OCI-LY7 (cell line): ENCODE data around the gene MIOX. TPM values are rescaled to one million over a fixed set of nuclear protein-coding genes. Genes with fewer than 3 reads are reported as not detected.

Source experiments
- Bru-seq: library from RNA; stranded (reverse); fragments of 400-500 nt; gene quantifications from one replicate; lab custom pipeline; 2021; lab: Mats Ljungman, UMichigan
- BruChase-seq, 2 experiments: library from RNA; stranded (reverse); fragments of 400-500 nt; gene quantifications; one replicate each; lab custom pipeline; 2021; lab: Mats Ljungman, UMichigan
- BruUV-seq: library from RNA; stranded (reverse); fragments of 400-500 nt; replicated peaks from 2 replicates; lab custom pipeline; 2021; lab: Mats Ljungman, UMichigan
- CTCF ChIA-PET: fragments of 300-600 bp; sonication (Branson Sonifier 250); formaldehyde crosslinking; loops from one replicate; lab custom pipeline; 2022; ENCODE audit warnings: antibody characterized with exemption; ENCODE audit not compliant: unreplicated experiment; lab: Charles Lee
- POLR2A ChIA-PET: fragments of 300-600 bp; sonication (Branson Sonifier 250); formaldehyde crosslinking; loops from one replicate; lab custom pipeline; 2022; ENCODE audit warnings: antibody characterized with exemption; lab: Charles Lee
- DNase-seq: peaks from one replicate; pipeline ENCODE4 v3.0.0-alpha.2; 2015; ENCODE audit warnings: low spot score
- H2AFZ ChIP-seq: fragments of 200-600 bp; sonication (generic), shearing (Covaris generic); 2 replicates; pipeline ENCODE4 v1.6.1; 2014; ENCODE audit warnings: mild to moderate bottlenecking, antibody characterized with exemption, low read length, moderate library complexity
- H3K27ac ChIP-seq: fragments of 200-600 bp; sonication (generic); 2 replicates; pipeline ENCODE4 v1.5.1; 2014; ENCODE audit warnings: mixed run types, low read depth, mild to moderate bottlenecking, moderate library complexity, low read length, inconsistent platforms; ENCODE audit not compliant: poor library complexity, severe bottlenecking
- H3K36me3 ChIP-seq: fragments of 200-600 bp; sonication (generic); 2 replicates; pipeline ENCODE4 v1.6.1; 2014; ENCODE audit warnings: mild to moderate bottlenecking, antibody characterized with exemption, low read length, moderate library complexity, mixed read lengths; ENCODE audit not compliant: insufficient read depth
- H3K4me1 ChIP-seq: fragments of 200-600 bp; sonication (generic); 2 replicates; pipeline ENCODE4 v1.5.1; 2014; ENCODE audit warnings: mild to moderate bottlenecking, low read length; ENCODE audit not compliant: insufficient read depth, poor library complexity, severe bottlenecking
- H3K4me2 ChIP-seq: fragments of 200-600 bp; sonication (generic); 2 replicates; pipeline ENCODE4 v1.6.1; 2014; ENCODE audit warnings: mild to moderate bottlenecking, low read length
- H3K4me3 ChIP-seq: fragments of 200-600 bp; sonication (generic); 2 replicates; pipeline ENCODE4 v1.5.1; 2014; ENCODE audit warnings: mild to moderate bottlenecking, low read depth, low read length; ENCODE audit not compliant: poor library complexity, severe bottlenecking
- H3K79me2 ChIP-seq: fragments of 200-600 bp; sonication (generic); 2 replicates; pipeline ENCODE4 v1.6.1; 2016; ENCODE audit warnings: low read depth, mild to moderate bottlenecking, low read length, moderate library complexity, mixed read lengths; ENCODE audit not compliant: insufficient read depth
- H3K9me2 ChIP-seq: fragments of 200-600 bp; sonication (generic); 2 replicates; pipeline ENCODE4 v1.6.1; 2016; ENCODE audit warnings: mild to moderate bottlenecking, low read length, mixed read lengths; ENCODE audit not compliant: insufficient read depth
- H3K9me3 ChIP-seq: fragments of 200-600 bp; sonication (generic); 2 replicates; pipeline ENCODE4 v1.6.1; 2014; ENCODE audit warnings: mild to moderate bottlenecking, mixed run types, low read length, mixed read lengths
- H4K20me1 ChIP-seq: fragments of 200-600 bp; sonication (generic); 2 replicates; pipeline ENCODE4 v1.6.1; 2014; ENCODE audit warnings: mild to moderate bottlenecking, antibody characterized with exemption, low read length, moderate library complexity, mixed read lengths; ENCODE audit not compliant: insufficient read depth
- EZH2phosphoT487 ChIP-seq: fragments of 200-600 bp; sonication (generic); IDR thresholded peaks from 2 replicates; pipeline ENCODE4 v1.6.1; 2018; ENCODE audit warnings: low read depth, borderline replicate concordance, mild to moderate bottlenecking, mixed run types, antibody characterized with exemption, low read length, moderate library complexity, mixed read lengths
- intact Hi-C: fragments of 100-400 bp; cut with micrococcal nuclease; formaldehyde crosslinking; loops from one replicate; pipeline ENCODE4 v1.10.0; 2022; ENCODE audit not compliant: unreplicated experiment
- long read RNA-seq: library from polyadenylated mRNA; stranded (forward); transcript quantifications from one replicate; pipeline ENCODE4 v2.0.0, GENCODE V29; 2022
- total RNA-seq, 2 experiments: library from RNA; depleted of rRNA in 1 of 2; stranded (reverse); fragments of >200 nt in 1 of 2; shearing (Covaris generic) in 1 of 2; gene quantifications; 2 replicates each; pipeline ENCODE4 v1.2.3, GENCODE V29; 2014 to 2022
- TF ChIP-seq, protein P1 (sequence below): fragments of 200-600 bp; sonication (generic); conservative IDR thresholded peaks from 2 replicates; pipeline ENCODE4 v1.5.1; 2014; ENCODE audit warnings: mild to moderate bottlenecking, antibody characterized with exemption, low read length, moderate library complexity, mixed read lengths

Gene MIOX
- not detected in 2 replicates for total RNA-seq (2014; rRNA removed; shearing (Covaris generic))
- 0.53 and 0.74 TPM in 2 replicates for total RNA-seq (2022)
- not detected for Bru-seq, nascent RNA
- BruChase-seq, experiment 1, labeled RNA remaining after a 6-hour chase: percentile 15 among the genes with signal in this experiment
- percentile 17 among the genes with signal in this experiment for BruChase-seq, experiment 2, labeled RNA remaining after a 2-hour chase
- long read RNA-seq, partial matches to known transcripts: 0 of 2 reads
- long read RNA-seq, other reads (novel, unspliced or antisense): 2 of 2 reads

DNA sequence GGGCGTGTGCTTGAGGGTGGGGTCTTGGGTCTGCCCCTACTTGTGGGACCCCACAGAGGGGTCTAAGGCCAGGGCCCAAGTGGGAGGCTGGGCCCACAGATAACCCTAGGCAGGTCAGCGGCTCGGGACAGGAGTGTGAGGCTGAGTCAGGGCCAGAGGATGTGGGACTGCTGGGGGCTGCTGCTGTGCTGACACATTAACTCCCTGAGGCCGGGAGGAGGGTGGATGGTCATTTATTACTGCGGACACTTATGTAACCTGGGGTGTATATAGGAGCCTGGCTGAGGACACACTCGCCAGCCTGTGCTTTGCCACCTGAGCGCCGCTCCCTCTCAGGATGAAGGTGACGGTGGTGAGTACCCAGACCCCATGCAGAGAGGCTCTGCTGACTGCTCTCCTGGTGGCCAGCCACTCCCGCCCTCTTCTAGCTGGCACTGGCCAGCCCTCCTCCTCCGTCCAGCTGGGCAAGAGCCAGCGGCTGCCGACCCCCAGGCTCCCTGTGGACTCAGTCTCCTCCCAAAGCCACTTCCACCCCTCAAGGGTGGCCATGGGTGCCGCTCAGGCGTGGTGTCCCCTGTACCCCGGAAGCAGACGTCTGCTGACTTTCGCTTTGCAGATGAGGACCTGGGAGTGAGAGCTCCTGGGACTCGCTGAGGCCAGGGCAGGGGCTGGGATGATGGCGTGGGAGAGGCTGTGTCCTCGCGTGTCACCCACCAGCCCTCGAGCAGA, at the start of gene MIOX:
TSS of gene MIOX (plus strand) at position 299 of the 729 bp plus-strand sequence. CDS start at position 338, 39 bp downstream.
- POLR2A ChIA-PET: no interaction called here

DNA sequence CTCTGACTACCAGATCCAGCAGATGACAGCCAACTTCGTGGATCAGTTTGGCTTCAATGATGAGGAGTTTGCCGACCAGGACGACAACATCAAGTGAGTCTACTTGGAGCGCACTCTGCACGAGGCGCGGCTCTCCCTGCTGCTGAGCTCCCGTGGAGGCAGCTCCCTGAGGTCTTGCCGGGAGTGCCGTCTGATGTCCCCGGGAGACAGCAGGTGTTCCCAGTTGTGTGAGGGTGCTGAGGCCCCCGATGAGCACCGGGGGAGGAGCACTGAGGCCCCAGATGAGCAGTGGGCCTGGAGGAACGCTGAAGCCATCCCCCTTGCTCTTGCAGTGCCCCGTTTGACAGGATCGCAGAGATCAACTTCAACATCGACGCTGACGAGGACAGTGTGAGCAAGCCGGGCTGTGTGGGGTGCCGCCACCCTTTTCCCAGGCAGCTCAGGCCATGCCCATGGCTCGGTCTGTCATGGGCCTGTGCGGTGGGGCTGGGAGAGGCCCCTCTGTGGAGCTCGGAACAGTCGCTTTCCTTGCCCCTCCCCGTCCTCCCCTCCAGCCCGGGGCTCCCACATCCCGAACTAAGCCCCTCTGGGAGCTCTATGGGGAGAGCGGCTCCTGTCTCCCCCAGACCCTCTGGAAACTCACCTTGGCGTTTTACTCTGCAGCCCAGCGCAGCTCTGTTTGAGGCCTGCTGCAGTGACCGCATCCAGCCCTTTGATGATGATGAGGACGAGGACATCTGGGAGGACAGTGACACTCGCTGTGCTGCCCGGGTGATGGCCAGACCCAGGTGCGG, 49.0 kb upstream of the MIOX start:
- no TSS peak for BruUV-seq
- H3K36me3 ChIP-seq: peaks cover 56% of the 10 kb centered on the region

More for the DNA sequence above, at the start of gene MIOX:
- H3K9me2 ChIP-seq: no peaks in the 10 kb centered on the region
- no peak within 1 kb of the TSS for H3K27ac ChIP-seq
- no peaks in the 10 kb centered on the region for H4K20me1 ChIP-seq
- no peaks in the 10 kb centered on the region for H3K9me3 ChIP-seq
- no peak within 1 kb of the TSS; the same call in 1 of the 2 replicates for H3K4me2 ChIP-seq
- intact Hi-C loops: no loop called here
- no peaks in the 10 kb centered on the region for H3K36me3 ChIP-seq
- no TSS peak for BruUV-seq
- H3K4me1 ChIP-seq: peaks cover 18% of the 10 kb centered on the region
- CTCF ChIA-PET: no interaction called here
- H3K79me2 ChIP-seq: no peaks in the 10 kb centered on the region
- no peak for DNase-seq
- TF ChIP-seq, protein P1, sequence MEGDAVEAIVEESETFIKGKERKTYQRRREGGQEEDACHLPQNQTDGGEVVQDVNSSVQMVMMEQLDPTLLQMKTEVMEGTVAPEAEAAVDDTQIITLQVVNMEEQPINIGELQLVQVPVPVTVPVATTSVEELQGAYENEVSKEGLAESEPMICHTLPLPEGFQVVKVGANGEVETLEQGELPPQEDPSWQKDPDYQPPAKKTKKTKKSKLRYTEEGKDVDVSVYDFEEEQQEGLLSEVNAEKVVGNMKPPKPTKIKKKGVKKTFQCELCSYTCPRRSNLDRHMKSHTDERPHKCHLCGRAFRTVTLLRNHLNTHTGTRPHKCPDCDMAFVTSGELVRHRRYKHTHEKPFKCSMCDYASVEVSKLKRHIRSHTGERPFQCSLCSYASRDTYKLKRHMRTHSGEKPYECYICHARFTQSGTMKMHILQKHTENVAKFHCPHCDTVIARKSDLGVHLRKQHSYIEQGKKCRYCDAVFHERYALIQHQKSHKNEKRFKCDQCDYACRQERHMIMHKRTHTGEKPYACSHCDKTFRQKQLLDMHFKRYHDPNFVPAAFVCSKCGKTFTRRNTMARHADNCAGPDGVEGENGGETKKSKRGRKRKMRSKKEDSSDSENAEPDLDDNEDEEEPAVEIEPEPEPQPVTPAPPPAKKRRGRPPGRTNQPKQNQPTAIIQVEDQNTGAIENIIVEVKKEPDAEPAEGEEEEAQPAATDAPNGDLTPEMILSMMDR: no peak
- TF ChIP-seq EZH2phosphoT487: no peak
- H2AFZ ChIP-seq: no peak within 1 kb of the TSS
- no peak within 1 kb of the TSS for H3K4me3 ChIP-seq

More for the DNA sequence above, 49.0 kb upstream of the MIOX start:
- Histone ChIP-seq H3K9me3 (no peaks in the 10 kb centered on the region), H2AFZ (no peak overlapping the region), H3K9me2 (no peaks in the 10 kb centered on the region), H3K79me2 (no peaks in the 10 kb centered on the region), H3K4me3 (no peak overlapping the region), H3K4me1 (no peaks in the 10 kb centered on the region), H4K20me1 (no peaks in the 10 kb centered on the region), H3K4me2 (no peak overlapping the region), H3K27ac (no peak overlapping the region)
- no peak for DNase-seq
- TF ChIP-seq, protein P1: no peak
- ChIA-PET POLR2A (no interaction called here), CTCF (no interaction called here)
- intact Hi-C loops: no loop called here
